Activated CD4-positive, alpha-beta T cell treated with anti-CD3 and anti-CD28 coated beads, Interleukin-2, amount 50 U/mL, for 16 hours (primary cell): Measurements from ENCODE around the gene GRN.
"Not testable (repeated sequence)": the region's sequence is repeated elsewhere in the genome, so short reads cannot be mapped to it uniquely, and the experiment has no call there.

Experiments used
- DNase-seq: peaks from one replicate; pipeline ENCODE4 v3.0.0-alpha.2; 2020

GRN gene

DNA sequence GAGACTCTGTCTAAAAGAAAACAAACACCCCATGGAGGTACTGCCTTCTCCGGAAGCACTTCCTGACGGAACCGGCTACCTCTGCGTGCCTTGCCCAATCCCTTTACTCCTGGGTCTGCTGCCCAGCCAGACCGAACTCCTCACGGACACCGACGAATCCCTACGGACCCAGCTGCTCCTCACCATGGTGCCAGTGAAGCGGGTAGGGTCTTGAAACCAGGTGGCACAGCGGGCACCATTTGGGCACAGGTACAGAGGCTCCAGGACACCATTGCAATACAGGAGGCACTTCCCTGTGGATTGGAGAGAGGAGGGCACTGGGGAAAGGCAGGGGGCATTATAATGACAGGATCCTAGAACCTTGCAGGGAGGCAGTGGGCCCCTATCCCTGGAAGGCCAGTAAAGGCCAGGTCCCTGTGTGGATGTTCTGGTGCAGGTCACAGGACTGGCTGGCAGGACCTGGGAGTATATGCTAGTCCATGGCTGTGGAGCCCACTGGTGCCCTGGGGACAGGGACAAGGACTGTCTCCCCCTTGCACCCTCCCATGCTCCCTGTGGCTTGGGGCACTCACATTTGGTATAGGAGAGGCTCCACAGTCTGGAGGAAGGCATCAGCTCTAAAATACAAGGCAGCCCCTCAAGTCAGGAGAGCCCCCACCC is 22.7 kb upstream of the GRN start:
- DNase-seq = no peak

DNA sequence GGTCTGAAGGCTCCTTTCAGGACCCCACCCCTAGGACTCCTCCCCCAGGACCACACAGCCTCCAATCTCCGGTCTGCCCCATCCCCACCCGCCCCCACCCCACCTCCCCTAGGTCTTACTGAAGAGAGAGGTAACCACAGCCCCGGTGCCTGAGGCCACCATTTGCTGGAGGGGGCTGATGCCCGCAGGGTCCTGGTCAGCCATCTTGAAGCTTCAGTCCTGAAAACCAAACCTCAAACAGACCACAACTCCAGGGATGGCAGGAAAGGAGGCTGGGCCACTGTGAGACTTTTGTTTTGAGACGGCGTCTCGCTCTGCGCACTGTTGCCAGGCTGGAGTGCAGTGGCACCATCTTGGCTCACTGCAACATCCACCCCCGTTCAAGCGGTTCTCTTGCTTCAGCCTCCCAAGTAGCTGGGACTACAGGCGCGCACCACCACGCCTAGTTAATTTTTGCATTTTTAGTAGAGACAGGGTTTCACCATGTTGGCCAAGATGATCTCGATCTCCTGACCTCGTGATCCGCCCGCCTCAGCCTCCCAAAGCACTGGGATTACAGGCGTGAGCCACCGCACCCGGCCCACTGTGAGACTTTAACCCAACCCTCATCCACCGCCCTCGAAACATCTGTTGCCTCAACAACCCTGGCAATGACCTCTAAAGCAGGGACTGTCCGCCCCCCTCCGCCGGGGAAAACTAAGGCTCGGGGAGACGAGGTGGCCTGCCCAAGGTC is 21.6 kb upstream of the GRN start:
- no peak for DNase-seq

DNA sequence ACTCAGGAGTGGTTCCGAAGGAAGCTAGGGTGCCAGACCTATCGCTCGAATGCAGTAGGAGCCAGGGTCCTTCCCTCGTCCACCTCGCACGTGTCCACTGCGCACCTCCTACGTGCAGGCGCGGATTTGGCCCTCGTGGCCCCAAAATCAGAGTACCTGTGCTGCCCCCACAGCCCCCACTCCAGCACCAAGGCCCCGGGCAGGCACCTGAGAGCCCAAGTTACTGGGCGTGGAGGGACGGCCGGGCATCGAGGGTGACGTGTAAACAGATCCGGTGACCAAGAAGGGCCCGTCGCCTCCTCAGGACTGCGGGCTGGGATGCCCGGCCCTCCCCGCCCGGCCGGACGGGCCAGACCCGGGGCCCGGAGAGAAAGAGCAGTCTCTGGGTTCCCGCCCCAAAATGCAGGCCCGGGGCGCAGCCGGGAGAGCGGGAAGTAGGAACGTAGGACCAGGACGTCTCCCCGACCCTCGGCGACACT is 21.0 kb upstream of the GRN start:
- no peak for DNase-seq

GRCh38 chr17:44324571-44325275 is 20.4 kb upstream of the GRN start, which contains the start of gene SLC25A39:
SLC25A39 (minus strand) TSS chr17:44324823; CDS start chr17:44323562, 1,261 bp downstream.
- DNase-seq = peak; percentile 96

DNA sequence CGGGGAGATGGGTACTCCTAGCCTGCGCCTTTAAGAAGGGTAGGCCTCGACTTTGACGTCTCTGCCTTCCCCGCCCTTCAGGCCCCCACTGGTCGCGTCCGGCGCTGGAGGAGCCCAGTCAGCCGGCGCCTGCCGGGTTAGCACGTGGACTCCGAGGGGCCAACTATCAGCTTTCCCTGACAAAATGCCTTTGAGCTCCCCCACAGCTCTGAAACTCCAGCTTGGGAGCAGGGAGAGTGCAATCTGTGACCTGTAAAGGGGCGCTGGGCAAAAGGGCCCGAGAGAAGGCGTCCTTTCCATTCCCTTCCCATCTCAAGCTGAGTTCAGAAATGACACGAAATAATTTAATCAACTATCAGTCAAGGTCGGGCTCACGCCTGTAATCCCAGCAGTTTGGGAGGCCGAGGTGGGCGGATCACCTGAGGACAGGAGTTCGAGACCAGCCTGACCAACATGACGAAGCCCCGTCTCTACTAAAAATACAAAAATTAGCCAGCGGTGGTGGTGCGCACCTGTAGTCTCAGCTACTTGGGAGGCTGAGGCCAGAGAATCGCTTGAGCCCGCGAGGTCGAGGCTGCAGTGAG is 18.1 kb upstream of the GRN start:
- peak; percentile 96 for DNase-seq

DNA sequence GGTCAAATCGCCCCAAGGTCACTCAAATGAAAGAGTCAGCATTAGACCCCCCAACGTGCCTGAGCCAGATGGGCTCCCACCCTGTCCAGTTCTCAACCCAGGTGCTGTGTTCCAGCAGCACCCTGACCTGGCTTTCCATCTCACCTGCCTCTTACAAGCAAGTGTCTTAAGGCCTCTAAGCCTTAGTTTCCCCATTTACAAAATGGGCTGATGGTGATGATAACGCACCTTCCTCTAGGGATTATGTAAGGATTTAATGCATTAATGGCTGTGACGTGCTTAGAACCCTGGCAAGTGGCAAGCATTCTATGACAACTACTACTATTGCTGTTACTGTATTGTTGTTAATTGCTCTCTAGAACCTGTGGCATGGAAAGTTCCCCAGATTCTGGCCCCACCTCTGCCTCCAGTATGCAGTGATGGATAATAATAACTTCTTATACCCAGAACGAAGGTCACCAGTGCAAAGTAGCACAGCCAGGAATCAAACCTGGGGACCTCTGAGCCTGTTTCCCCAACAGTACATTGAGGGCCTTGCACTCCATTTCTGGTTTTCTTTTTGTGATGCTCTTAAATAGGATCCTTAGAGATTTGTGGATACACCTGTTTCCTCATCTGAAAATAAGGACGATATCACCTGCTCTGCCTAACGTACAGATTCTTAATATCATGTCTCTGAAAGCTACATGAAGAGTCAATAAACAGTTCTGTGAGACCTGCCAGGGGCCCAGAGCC is 17.2 kb upstream of the GRN start:
- no peak for DNase-seq

DNA sequence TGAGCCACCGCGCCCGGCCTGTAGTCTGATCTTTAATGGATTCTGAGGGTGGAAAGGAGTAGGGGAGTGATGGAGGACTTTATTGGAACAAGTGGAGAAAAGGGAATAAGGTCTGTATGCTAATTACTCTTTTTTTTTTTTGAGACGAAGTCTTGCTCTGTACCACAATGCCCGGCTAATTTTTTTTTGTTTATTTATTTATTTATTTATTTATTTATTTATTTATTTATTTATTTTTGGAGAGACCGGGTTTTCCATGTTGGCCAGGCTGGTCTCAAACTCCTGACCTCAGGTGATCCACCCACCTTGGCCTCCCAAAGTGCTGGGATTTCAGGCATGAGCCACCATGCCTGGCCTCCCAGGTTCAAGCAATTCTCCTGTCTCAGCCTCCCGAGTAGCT is 15.6 kb upstream of the GRN start:
- DNase-seq = not testable (repeated sequence)

DNA sequence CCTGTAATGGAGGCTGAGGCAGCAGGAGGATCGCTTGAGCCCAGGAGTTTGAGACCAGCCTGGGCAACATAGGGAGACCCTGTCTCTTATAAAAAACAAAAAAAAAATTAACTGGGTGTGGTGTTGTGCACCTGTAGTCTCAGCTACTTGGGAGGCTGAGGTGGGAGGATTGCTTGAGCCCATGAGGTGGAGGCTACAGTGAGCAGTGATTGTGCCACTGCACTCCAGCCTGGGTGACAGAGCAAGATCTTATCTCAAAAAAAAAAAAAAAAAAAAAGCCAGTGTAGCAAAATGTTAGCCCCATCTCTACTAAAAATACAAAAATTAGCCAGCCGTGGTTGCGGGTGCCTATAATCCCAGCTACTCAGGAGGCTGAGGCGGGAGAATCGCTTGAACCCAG is 14.8 kb upstream of the GRN start:
- not testable (repeated sequence) for DNase-seq

GRCh38 chr17:44331249-44331760 is 13.8 kb upstream of the GRN start:
- peak; percentile 88 for DNase-seq

- DNase-seq = no peak
Observed at GRCh38 chr17:44333371-44333770, 11.7 kb upstream of the GRN start.

DNA sequence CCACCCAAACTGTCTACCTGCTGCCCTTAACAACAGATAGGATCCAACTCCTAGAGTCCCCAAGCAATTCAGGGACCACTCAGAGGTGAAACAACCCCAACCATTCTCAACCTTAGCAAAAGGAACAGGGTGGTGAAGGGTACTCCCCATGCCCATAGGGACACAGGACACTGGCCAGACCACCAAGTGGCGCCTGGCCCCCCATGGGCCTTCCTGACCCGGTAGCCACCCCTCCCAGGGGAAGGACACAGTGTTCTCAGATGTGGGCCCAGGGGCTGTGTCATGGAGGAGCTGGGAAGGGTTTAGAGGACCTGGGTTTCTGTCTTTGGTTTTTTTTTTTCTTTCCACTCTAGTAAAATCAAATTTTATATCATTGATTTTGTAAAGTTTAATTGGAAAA is 10.8 kb upstream of the GRN start:
- no peak for DNase-seq

GRCh38 chr17:44334727-44335126 is 10.4 kb upstream of the GRN start:
- DNase-seq = no peak

- DNase-seq = no peak
Observed at GRCh38 chr17:44335564-44335963, 9.5 kb upstream of the GRN start.

GRCh38 chr17:44335968-44336367 is 9.1 kb upstream of the GRN start:
- DNase-seq = no peak

- DNase-seq = no peak
Observed at GRCh38 chr17:44338702-44339101, 6.4 kb upstream of the GRN start.

GRCh38 chr17:44340553-44340952 is 4.5 kb upstream of the GRN start:
- not testable (repeated sequence) for DNase-seq

DNA sequence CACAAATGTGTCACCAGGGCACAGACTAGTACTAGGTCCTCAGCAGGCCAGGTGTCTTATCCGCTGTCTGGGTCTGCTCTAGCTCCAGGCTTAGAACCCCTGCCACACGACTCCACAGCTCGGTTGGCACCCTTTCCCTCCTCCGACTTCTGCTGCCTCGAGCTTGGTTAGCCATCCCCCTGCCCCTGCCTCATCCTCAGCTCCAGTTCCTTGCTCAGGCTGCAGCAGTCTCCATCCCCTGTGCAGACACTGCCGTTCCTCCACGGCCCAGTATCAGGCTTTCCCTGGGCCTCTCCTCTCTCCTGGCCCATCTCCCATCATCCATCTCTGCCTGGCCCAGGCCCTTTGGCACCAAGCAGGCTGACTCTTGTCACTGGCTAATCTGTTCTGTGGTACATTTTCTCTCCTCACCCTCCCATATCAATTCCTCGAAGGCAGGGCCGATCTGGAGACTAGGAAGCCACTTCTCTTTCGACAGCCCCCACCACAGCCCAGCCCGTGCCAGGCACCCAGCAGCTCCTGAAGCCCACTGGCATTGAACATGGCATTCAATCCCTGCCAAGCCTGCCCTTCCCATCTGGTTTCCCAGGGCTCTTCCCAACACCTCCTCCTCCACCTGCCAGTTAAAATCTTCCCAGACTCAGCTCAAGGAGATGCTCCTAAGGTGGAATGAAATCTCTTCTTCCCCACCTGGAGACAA is 1.4 kb upstream of the GRN start:
- DNase-seq = no peak

DNA sequence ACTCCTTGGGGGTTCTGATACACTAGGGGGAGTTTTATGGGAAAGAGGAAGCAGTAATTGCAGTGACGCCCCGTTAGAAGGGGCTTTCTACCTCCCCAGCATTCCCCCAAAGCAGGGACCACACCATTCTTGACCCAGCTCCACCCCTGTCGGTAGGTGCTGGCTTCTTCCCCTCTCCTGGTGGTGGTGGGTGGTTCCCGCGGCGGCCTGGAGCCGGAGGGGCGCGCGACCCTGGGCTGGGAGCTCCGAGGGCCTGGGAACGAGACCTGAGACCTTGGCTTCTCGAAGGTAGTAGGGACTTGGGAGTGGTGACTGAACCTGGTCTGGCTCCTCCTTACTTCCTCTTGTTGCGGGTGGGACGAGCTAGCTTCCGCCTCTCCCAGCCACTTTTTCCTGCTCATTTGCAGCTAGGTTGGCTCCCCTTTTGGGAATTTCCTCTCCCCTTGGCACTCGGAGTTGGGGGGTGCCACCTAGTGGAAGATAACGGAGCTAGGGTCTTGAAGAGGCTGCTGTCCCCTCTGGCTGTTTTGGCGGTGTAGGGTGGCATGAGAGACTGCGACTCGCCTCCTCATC is 438 bp downstream of the GRN start:
- DNase-seq = peak; percentile 43

- DNase-seq = no peak
Observed at GRCh38 chr17:44346064-44346844, 1.2 kb downstream of the GRN start.

GRCh38 chr17:44347206-44348055 is 2.3 kb downstream of the GRN start:
- not testable (repeated sequence) for DNase-seq
